ENCODE data around the gene LEF1.

The LEF1 gene

GRCh38 chr4:108043526-108043925, 125.2 kb downstream of the LEF1 start:
- in situ Hi-C loops (cut with HindIII; ENCODE audit: low pct_ligation_motif_present, low sequenced_read_pairs): no loop called here
- no peak for TF ChIP-seq CTCF (IDR thresholded peaks at IDR 0.05; ENCODE audit: low read depth, low read length, missing control alignments)
- Histone ChIP-seq H3K27ac (no peak overlapping the region), H3K4me3 (ENCODE audit: low read depth, low read length) (no peak overlapping the region), H3K27me3 (replicated peaks) (no peaks in the 10 kb centered on the region), H3K36me3 (replicated peaks) (no peaks in the 10 kb centered on the region)
- no peak for DNase-seq

- no peaks in the 10 kb centered on the region for H3K27me3 ChIP-seq (replicated peaks)
- in situ Hi-C loops (cut with HindIII; ENCODE audit: low pct_ligation_motif_present, low sequenced_read_pairs): no loop called here
- no peaks in the 10 kb centered on the region for H3K36me3 ChIP-seq (replicated peaks)
- no peak for DNase-seq
- TF ChIP-seq CTCF (IDR thresholded peaks at IDR 0.05; ENCODE audit: low read depth, low read length, missing control alignments): peak; percentile 18
- H3K4me3 ChIP-seq (ENCODE audit: low read depth, low read length): no peak overlapping the region
- no peak overlapping the region for H3K27ac ChIP-seq
These were observed 125.8 kb downstream of the LEF1 start for GRCh38 chr4:108042927-108043326.

DNA sequence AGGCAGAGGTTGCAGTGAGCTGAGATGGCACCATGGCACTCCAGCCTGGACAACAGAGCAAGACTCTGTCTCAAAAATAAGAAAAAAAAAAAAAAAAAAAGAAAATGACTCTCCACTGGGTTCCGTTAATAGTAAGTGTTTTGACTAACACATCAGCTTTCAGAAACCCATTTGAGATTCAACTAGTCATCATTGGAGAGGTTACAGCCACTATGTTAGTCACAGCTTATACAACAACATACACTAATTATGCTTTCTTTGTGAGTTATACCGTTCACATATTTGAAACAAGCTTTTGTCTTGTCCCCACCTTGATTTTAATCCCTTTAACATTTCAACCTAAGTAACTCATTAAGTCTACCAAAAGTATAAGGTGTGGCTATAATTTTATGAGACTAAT, 130.8 kb downstream of the LEF1 start:
- DNase-seq: no peak

GRCh38 chr4:108036213-108036612, 132.5 kb downstream of the LEF1 start:
- TF ChIP-seq CTCF (IDR thresholded peaks at IDR 0.05; ENCODE audit: low read depth, low read length, missing control alignments): no peak
- H3K27me3 ChIP-seq (replicated peaks): no peaks in the 10 kb centered on the region
- H3K36me3 ChIP-seq (replicated peaks): no peaks in the 10 kb centered on the region
- DNase-seq: no peak
- in situ Hi-C loops (cut with HindIII; ENCODE audit: low pct_ligation_motif_present, low sequenced_read_pairs): no loop called here
- no peak overlapping the region for H3K27ac ChIP-seq
- H3K4me3 ChIP-seq (ENCODE audit: low read depth, low read length): no peak overlapping the region

More for the DNA sequence above, 130.8 kb downstream of the LEF1 start:
- H3K36me3 ChIP-seq (replicated peaks): no peaks in the 10 kb centered on the region
- in situ Hi-C loops (cut with HindIII; ENCODE audit: low pct_ligation_motif_present, low sequenced_read_pairs): no loop called here
- no peak for TF ChIP-seq CTCF (IDR thresholded peaks at IDR 0.05; ENCODE audit: low read depth, low read length, missing control alignments)
- no peak overlapping the region for H3K27ac ChIP-seq
- H3K27me3 ChIP-seq (replicated peaks): no peaks in the 10 kb centered on the region
- no peak overlapping the region for H3K4me3 ChIP-seq (ENCODE audit: low read depth, low read length)

DNA sequence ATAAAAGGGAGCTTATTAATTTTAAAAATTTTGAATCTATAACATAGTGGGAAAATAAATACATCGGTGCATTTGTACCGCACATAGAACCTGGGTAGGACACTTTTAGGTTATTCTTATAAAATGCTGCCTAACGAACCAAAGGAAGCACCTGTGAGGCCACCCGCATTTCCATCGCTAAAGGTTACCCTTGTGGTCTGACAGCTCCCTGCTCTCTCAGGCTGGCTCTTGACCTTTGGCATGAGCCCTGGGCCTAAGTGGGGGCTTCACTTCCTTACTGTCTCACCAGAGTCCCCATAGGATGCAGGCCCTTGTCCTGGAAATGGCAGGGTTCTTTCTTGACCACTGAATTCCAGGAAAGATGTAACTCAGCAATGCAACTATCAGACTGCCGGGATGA, 133.0 kb downstream of the LEF1 start:
- Histone ChIP-seq H3K27ac (no peak overlapping the region), H3K4me3 (ENCODE audit: low read depth, low read length) (no peak overlapping the region), H3K36me3 (replicated peaks) (no peaks in the 10 kb centered on the region), H3K27me3 (replicated peaks) (no peaks in the 10 kb centered on the region)
- no peak for TF ChIP-seq CTCF (IDR thresholded peaks at IDR 0.05; ENCODE audit: low read depth, low read length, missing control alignments)
- no peak for DNase-seq
- in situ Hi-C loops (cut with HindIII; ENCODE audit: low pct_ligation_motif_present, low sequenced_read_pairs): no loop called here

- in situ Hi-C loops (cut with HindIII; ENCODE audit: low pct_ligation_motif_present, low sequenced_read_pairs): no loop called here
These were observed 134.2 kb downstream of the LEF1 start for GRCh38 chr4:108034565-108034964.

More at GRCh38 chr4:108034565-108034964, 134.2 kb downstream of the LEF1 start:
- H3K4me3 ChIP-seq (ENCODE audit: low read depth, low read length): no peak overlapping the region
- no peaks in the 10 kb centered on the region for H3K27me3 ChIP-seq (replicated peaks)
- no peaks in the 10 kb centered on the region for H3K36me3 ChIP-seq (replicated peaks)
- no peak overlapping the region for H3K27ac ChIP-seq
- TF ChIP-seq CTCF (IDR thresholded peaks at IDR 0.05; ENCODE audit: low read depth, low read length, missing control alignments): no peak
- no peak for DNase-seq

All from brain microvascular endothelial cell (primary cell).